GM12891 (cell line): ENCODE results near the gene MAD1L1.

ENCODE experiments used
- POLR2A ChIP-seq: IDR thresholded peaks from 2 replicates; pipeline ENCODE4 v1.6.1; 2011; ENCODE audit warnings: low read depth, low read length, control low read depth
- POLR2AphosphoS5 ChIP-seq: IDR thresholded peaks from 2 replicates; pipeline ENCODE4 v1.6.1; 2011; ENCODE audit warnings: low read depth, low read length, control low read depth

- TF ChIP-seq POLR2A (no peak), POLR2AphosphoS5 (no peak)
These were observed 27.5 kb downstream of the MAD1L1 start for GRCh38 chr7:2205036-2205780.
